AG04450 (cell line): ENCODE measurements around the gene POMT1. TPM values are rescaled to one million over a fixed set of nuclear protein-coding genes. Genes with fewer than 3 reads are reported as not detected.
A peak's percentile ranks its signal among the peaks of the same experiment; 100 is the strongest.
"Not testable (repeated sequence)": the region's sequence is repeated elsewhere in the genome, so short reads cannot be mapped to it uniquely, and the experiment has no call there.

Experiments used
- CTCF ChIA-PET: fragments of 300-600, 350-600 bp; formaldehyde crosslinking; extraction: SDS; loops from one replicate; lab custom pipeline; 2022; ENCODE audit warnings: antibody characterized with exemption, inconsistent platforms; lab: Charles Lee
- POLR2A ChIA-PET: fragments of 350-600 bp; formaldehyde crosslinking; extraction: SDS; loops from one replicate; lab custom pipeline; 2021; ENCODE audit warnings: antibody characterized with exemption, inconsistent platforms; lab: Yijun Ruan, JAX
- DNase-seq: peaks from one replicate; pipeline ENCODE4 v3.0.0-alpha.2; 2011; ENCODE audit warnings: low read depth, low spot score
- H3K27ac ChIP-seq: one replicate; pipeline ENCODE4 v1.5.1; 2012; ENCODE audit warnings: low read depth, low read length, control low read depth
- H3K27me3 ChIP-seq: one replicate; pipeline ENCODE4 v1.6.0; 2012; ENCODE audit warnings: low read length; ENCODE audit not compliant: control insufficient read depth, insufficient read depth
- H3K4me3 ChIP-seq: 2 replicates; pipeline ENCODE4 v1.5.1; 2011; ENCODE audit warnings: mild to moderate bottlenecking, low read depth, low read length, control low read depth
- H3K9me3 ChIP-seq: 2 replicates; pipeline ENCODE4 v1.5.1; 2012; ENCODE audit warnings: low read length; ENCODE audit not compliant: control insufficient read depth, insufficient read depth
- polyA plus RNA-seq: library from polyadenylated mRNA; depleted of rRNA; stranded (reverse); fragments of >200 nt; gene quantifications from 2 replicates; pipeline ENCODE4 v1.2.3, GENCODE V29; 2011
- TF ChIP-seq, protein P1 (sequence below): IDR thresholded peaks from 2 replicates; pipeline ENCODE4 v1.5.1; 2011; ENCODE audit warnings: low read depth, low read length, control low read depth, inconsistent platforms

POMT1 gene
- polyA plus RNA-seq, 1 experiment, result 23.8 TPM

GRCh38 chr9:131545003-131545785 is 42.5 kb downstream of the POMT1 start, which contains the start of gene PRRT1B:
PRRT1B (plus strand) TSS chr9:131545523; CDS start chr9:131545616, 93 bp downstream.
- ChIA-PET POLR2A (no interaction called here), CTCF (interaction anchor here (0.6 kb wide), 1 partner anchor 764 kb away, joined by 3 read pairs; no protein-coding TSS in a partner anchor)
- Histone ChIP-seq H3K27ac (no peak within 1 kb of the TSS), H3K27me3 (peaks cover 49% of the 10 kb centered on the region), H3K4me3 (no peak within 1 kb of the TSS), H3K9me3 (peaks cover 42% of the 10 kb centered on the region)
- TF ChIP-seq, protein P1, sequence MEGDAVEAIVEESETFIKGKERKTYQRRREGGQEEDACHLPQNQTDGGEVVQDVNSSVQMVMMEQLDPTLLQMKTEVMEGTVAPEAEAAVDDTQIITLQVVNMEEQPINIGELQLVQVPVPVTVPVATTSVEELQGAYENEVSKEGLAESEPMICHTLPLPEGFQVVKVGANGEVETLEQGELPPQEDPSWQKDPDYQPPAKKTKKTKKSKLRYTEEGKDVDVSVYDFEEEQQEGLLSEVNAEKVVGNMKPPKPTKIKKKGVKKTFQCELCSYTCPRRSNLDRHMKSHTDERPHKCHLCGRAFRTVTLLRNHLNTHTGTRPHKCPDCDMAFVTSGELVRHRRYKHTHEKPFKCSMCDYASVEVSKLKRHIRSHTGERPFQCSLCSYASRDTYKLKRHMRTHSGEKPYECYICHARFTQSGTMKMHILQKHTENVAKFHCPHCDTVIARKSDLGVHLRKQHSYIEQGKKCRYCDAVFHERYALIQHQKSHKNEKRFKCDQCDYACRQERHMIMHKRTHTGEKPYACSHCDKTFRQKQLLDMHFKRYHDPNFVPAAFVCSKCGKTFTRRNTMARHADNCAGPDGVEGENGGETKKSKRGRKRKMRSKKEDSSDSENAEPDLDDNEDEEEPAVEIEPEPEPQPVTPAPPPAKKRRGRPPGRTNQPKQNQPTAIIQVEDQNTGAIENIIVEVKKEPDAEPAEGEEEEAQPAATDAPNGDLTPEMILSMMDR, result no peak
- no peak for DNase-seq

GRCh38 chr9:131545786-131546335 is 43.1 kb downstream of the POMT1 start:
- H3K9me3 ChIP-seq, result peaks cover 42% of the 10 kb centered on the region
- DNase-seq, result no peak
- no peak overlapping the region for H3K27ac ChIP-seq
- H3K4me3 ChIP-seq, result no peak overlapping the region
- ChIA-PET POLR2A (interaction anchor here (0.6 kb wide), 1 partner anchor 173 kb away, joined by 4 read pairs; no protein-coding TSS in a partner anchor), CTCF (no interaction called here)
- peaks cover 51% of the 10 kb centered on the region for H3K27me3 ChIP-seq
- TF ChIP-seq, protein P1, result no peak

DNA sequence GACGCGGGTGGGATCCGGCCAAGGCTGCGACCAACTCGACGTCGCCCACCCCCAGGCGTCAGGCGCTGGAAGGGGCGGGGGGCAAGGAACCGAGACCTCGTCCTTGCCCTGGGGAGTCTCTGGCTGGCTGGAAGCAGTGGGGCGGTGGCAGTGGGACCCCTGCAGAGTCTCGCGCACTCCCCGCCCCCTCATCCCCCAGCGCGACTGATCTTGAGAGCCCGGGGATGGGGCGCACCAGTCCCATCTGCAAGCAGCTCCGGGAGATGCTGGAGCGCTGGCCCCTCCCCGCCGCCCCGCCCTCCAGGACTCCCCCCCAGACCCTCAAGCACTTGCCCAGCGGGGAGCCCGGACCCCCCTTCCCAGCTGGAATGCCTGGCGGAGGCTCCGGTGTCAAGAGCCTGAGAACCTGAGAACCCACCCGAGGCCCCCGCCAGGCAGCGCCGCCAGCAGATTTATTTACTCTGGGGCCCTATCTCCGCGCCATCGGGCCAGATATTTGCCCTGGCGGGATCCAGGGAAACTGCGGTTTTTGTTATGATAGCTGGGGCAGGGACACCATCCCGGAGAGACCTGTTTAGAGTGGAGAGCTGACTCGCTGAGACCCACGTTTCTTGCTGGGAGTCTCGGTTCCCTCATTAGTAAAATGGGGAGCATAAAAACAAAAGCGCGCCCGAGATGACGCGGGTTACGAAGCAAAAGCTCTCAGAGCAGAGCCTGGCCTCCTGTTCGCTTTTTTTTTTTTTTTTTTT is 43.8 kb downstream of the POMT1 start:
- Histone ChIP-seq H3K4me3 (peak overlapping the region; percentile 45), H3K27me3 (peaks cover 51% of the 10 kb centered on the region), H3K27ac (no peak overlapping the region), H3K9me3 (peaks cover 42% of the 10 kb centered on the region)
- DNase-seq, result no peak
- TF ChIP-seq, protein P1, result peak; percentile 9; the same call in 1 of the 2 replicates
- ChIA-PET POLR2A (interaction anchor here (0.6 to 0.7 kb wide), 2 partner anchors 168 to 173 kb away, joined by 4 to 9 read pairs; no protein-coding TSS in a partner anchor), CTCF (no interaction called here)

DNA sequence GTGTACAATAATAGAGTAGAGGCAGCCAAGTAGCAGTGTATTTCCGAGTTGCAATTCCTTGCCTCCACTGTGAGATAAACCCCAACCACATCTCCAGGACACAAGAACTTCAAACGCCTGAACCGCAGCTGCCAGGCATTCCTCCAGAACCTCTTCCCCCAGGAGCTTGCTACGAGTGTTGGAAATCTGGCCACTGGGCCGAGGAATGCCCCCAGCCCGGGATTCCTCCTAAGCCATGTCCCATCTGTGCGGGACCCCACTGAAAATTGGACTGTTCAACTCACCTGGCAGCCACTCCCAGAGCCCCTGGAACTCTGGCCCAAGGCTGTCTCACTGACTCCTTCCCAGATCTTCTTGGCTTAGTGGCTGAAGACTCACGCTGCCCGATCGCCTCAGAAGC is 46.5 kb downstream of the POMT1 start:
- H3K4me3 ChIP-seq, H3K27ac ChIP-seq, CTCF ChIA-PET, DNase-seq, POLR2A ChIA-PET: not testable (repeated sequence)
- Histone ChIP-seq H3K27me3 (peaks cover 66% of the 10 kb centered on the region), H3K9me3 (peaks cover 31% of the 10 kb centered on the region)

GRCh38 chr9:131550465-131550864 is 47.7 kb downstream of the POMT1 start:
- POLR2A ChIA-PET, H3K27ac ChIP-seq, CTCF ChIA-PET, H3K4me3 ChIP-seq, DNase-seq: not testable (repeated sequence)
- Histone ChIP-seq H3K9me3 (peaks cover 23% of the 10 kb centered on the region), H3K27me3 (peaks cover 61% of the 10 kb centered on the region)
